Ascending aorta (tissue), 2 donors: ENCODE data around the gene RAB40B. TPM values are rescaled to one million over a fixed set of nuclear protein-coding genes. Genes with fewer than 3 reads are reported as not detected.

Experiments
- DNase-seq, 2 donors: peaks; one replicate each; pipeline ENCODE4 v3.0.0-alpha.2; 2019; ENCODE audit warnings: low spot score in 2 of 2
- H3K27ac ChIP-seq, 2 donors: fragments of 200-600 bp; sonication (generic); one replicate each; pipeline ENCODE4 v1.5.1; 2016 to 2017; ENCODE audit warnings: mild to moderate bottlenecking in 1 of 2
- H3K27me3 ChIP-seq: fragments of 200-600 bp; sonication (generic); one replicate; pipeline ENCODE4 v1.5.1; 2017
- H3K36me3 ChIP-seq, 2 donors: fragments of 200-600 bp; sonication (generic); one replicate each; pipeline ENCODE4 v1.5.1; 2016
- H3K4me1 ChIP-seq, 2 donors: fragments of 200-600 bp; sonication (generic); one replicate each; pipeline ENCODE4 v1.5.1; 2016 to 2017; ENCODE audit warnings: mild to moderate bottlenecking in 1 of 2
- H3K4me3 ChIP-seq, 2 donors: fragments of 200-600 bp; sonication (generic); one replicate each; pipeline ENCODE4 v1.5.1; 2016 to 2017; ENCODE audit warnings: mild to moderate bottlenecking in 1 of 2
- H3K9me3 ChIP-seq, 2 donors: fragments of 200-600 bp; sonication (generic); one replicate each; pipeline ENCODE4 v1.5.1; 2016
- intact Hi-C: fragments of 100-400 bp; cut with DNase I; formaldehyde crosslinking; loops from one replicate; pipeline ENCODE4 v1.15.1; 2023
- total RNA-seq: library from RNA; depleted of rRNA; stranded (reverse); fragments of >200 nt; gene quantifications from one replicate; pipeline ENCODE4 v1.1.0, GENCODE V29; 2016
- TF ChIP-seq, protein P1 (sequence below), 3 experiments: fragments of 200-600 bp in 2 of 3; fragments of 450-650 bp in 1 of 3; sonication (generic) in 2 of 3; IDR thresholded peaks; one replicate each; pipeline ENCODE4 v1.5.1; 2016 to 2019; ENCODE audit warnings: antibody characterized with exemption in 3 of 3, mild to moderate bottlenecking in 1 of 3, moderate library complexity in 1 of 3

RAB40B gene
- total RNA-seq, 1 donor from 2014 or later, result 9.4 TPM

DNA sequence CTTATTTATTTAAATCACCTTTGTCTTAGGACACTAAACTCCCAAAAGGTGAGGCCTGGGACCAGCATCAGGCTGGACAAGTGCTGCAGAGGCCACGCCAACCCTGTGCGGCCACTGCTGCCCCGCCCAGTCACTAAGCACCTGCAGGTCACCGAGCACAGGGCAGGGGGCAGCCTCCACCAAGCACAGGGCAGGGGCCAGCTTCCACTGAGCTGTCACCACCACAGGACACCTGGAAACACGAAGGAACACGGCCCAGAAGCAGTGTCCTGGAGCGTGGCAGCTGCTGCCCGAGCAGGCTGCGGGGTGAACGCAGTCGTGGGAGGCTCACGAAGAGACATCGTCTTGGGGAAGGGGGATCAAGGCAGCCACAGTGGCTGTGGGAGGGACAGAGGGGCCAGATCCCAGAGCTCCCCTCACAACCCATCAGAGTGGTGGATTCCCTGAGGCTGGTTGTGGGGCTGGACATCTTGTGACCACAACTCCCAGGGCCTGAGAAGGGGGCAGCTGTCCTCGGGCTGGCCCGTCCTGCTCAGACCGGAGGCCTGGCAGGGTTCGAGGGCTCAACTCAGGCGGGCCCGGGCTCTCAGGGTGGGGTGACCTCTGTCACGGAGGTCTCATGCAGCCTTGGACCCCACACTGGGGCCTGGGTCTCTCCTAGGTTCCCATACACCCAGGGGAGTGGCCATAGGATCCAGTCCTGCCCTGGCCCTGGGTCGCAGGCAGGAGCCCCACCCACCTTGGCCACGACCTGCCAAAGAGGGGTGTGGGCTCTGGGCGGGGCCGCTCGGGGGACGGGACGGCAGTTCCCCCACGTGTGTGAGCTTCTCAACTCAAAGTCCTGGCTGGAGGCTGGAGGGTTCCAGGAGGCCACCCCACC lies 18.7 kb downstream of the RAB40B start:
- Histone ChIP-seq H3K4me1 (no peaks in the 10 kb centered on the region), H3K9me3 (peaks cover 6 to 9% of the 10 kb centered on the region in 2 donors), H3K27ac (no peak overlapping the region), H3K36me3 (no peaks in the 10 kb centered on the region), H3K27me3 (no peaks in the 10 kb centered on the region), H3K4me3 (no peak overlapping the region)
- intact Hi-C loops, result no loop called here
- TF ChIP-seq, protein P1, sequence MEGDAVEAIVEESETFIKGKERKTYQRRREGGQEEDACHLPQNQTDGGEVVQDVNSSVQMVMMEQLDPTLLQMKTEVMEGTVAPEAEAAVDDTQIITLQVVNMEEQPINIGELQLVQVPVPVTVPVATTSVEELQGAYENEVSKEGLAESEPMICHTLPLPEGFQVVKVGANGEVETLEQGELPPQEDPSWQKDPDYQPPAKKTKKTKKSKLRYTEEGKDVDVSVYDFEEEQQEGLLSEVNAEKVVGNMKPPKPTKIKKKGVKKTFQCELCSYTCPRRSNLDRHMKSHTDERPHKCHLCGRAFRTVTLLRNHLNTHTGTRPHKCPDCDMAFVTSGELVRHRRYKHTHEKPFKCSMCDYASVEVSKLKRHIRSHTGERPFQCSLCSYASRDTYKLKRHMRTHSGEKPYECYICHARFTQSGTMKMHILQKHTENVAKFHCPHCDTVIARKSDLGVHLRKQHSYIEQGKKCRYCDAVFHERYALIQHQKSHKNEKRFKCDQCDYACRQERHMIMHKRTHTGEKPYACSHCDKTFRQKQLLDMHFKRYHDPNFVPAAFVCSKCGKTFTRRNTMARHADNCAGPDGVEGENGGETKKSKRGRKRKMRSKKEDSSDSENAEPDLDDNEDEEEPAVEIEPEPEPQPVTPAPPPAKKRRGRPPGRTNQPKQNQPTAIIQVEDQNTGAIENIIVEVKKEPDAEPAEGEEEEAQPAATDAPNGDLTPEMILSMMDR (IDR thresholded peaks at IDR 0.05), result no peak
- DNase-seq, result no peak

DNA sequence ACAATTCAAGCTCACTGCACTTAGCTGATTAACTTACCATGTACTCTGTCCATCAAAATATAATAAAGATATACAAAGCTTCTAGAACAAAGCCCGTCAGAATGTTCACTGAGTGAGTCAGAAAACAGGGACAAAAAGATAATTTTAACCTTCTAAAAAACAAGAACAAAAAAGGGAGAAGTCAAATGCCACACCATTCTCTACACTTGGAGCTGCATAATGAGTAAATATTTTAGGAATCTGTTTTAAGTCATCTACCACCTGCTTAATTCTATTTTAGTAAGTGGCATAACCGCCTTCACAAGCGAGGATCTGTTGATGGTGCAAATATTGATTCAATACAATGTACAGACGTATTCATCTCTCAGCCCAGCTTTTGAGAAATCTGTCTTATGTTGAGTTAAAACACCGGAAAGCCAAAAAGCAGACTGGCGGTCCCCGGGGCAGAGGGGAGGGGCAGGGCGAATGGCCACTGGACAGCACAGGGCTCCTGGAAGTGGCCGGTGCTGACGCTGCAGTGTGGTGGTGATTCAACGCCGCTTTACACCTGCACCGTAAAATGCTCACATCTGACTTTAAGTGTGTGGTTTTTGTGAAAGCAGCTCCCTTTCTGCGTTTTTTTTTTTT lies 20.1 kb downstream of the RAB40B start:
- no peak overlapping the region for H3K27ac ChIP-seq
- intact Hi-C loops, result no loop called here
- TF ChIP-seq, protein P1 (IDR thresholded peaks at IDR 0.05), result no peak
- DNase-seq, result no peak
- H3K4me3 ChIP-seq, result no peak overlapping the region
- peaks cover 6 to 9% of the 10 kb centered on the region in 2 donors for H3K9me3 ChIP-seq
- H3K36me3 ChIP-seq, result no peaks in the 10 kb centered on the region
- H3K4me1 ChIP-seq, result no peaks in the 10 kb centered on the region
- no peaks in the 10 kb centered on the region for H3K27me3 ChIP-seq

DNA sequence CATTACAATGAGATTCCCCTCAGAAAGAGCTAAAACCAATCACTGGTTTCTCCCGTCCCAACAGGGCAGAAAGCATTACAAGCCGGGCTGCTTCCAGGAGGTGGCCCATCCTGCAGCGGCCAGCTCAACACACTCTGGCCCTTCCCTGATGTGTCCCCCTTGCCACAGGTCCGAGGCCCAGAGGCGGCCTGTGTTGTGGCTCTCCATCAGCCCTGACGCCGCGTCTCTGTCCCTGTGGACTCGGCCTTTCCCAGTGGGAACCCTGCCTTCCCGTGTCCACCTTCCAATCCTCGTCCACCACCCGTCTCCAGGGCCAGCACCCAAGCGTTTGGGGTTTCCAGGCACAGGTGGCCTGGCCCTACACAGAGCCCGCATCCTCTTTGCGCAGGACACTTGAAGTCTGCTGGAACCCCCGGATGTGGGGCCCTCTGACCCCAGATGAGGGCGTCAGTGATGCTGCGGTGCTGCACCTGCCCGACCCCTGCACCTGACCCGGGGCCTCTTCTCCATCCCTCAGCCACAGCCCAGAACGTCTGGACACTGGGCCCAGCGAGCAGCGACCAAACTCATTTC lies 21.1 kb downstream of the RAB40B start:
- Histone ChIP-seq H3K9me3 (peaks cover 6 to 9% of the 10 kb centered on the region in 2 donors), H3K36me3 (no peaks in the 10 kb centered on the region), H3K4me1 (no peaks in the 10 kb centered on the region), H3K27ac (no peak overlapping the region), H3K27me3 (no peaks in the 10 kb centered on the region), H3K4me3 (no peak overlapping the region)
- intact Hi-C loops, result no loop called here
- no peak for DNase-seq
- TF ChIP-seq, protein P1 (IDR thresholded peaks at IDR 0.05), result no peak

DNA sequence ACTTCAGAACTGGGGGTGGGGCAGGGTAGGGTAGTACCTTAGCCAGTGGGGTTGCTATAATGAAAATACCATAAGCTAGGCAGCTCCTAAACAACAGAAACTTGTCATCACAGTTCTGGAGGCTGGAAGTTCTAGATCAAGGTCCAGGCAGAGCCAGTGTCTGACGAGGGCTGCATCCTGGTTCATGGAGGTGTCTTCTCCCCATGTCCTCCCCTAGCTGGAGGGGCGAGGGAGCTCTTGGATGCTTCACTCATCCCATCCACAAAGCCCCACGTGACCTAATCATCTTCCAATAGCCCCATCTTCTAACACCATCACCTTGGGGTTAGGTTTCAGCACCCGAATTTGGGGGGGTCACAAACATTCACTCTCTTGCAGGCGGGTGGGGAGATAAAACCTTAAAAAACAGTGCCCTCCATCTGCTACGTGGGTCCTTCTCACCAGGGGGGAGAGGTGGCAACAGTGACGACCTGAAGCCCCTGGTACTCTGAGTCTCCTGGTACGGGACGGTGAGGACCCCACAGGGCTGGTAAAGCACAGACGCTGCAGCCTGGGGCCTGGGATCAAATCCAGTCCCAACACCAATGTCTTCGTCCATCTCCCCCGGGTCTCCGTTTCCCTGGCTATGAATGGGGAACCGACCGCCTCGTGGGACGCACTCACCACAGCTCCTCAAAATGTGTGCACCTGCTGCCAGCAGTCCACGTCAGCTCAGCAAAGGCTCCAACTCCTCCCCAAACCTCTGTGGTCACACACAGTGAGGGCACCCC lies 22.8 kb downstream of the RAB40B start:
- H3K27me3 ChIP-seq, result no peaks in the 10 kb centered on the region
- no peak overlapping the region for H3K27ac ChIP-seq
- no peak for DNase-seq
- TF ChIP-seq, protein P1 (IDR thresholded peaks at IDR 0.05), result no peak
- no peak overlapping the region for H3K4me3 ChIP-seq
- no peaks in the 10 kb centered on the region for H3K9me3 ChIP-seq
- H3K4me1 ChIP-seq, result no peaks in the 10 kb centered on the region
- H3K36me3 ChIP-seq, result no peaks in the 10 kb centered on the region
- intact Hi-C loops, result no loop called here

DNA sequence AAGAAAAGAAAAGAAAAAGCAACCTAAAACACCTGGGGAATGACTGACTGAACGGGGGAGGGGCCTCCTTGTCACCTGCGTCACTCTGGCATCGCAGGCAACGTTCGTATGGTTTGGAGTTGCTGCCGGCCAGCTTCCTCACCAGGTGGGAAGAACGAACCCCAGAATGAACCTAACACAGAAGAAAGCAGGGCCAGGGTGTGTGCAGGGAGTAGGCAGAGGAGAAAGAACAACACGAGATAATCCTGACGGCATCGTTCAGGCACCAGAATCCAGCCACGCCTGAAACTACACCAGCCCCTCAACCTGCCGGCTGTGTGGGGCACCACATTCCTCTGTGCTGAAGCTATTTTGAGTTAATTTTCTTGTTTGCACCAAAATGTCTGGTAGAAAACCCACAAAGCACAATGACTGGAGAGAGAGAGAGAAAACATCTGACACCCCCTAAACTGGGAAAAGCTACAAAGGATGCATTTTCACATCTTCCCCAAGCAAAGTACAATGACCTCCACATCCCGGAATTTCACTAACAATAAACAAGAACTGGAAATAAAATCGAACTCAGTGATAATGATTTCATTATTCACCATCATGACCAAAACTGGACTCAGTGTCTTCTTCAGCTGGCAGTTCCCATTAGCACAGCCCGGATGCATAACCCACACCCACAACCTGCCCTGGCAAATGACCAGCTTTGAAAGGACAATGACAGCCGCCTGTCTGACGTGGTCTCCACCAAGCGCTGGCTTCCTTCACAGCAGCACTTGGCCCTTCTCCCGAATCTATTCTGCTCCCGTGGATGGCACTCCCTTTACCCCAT lies 23.6 kb downstream of the RAB40B start:
- Histone ChIP-seq H3K4me3 (no peak overlapping the region), H3K27ac (no peak overlapping the region), H3K9me3 (no peaks in the 10 kb centered on the region), H3K36me3 (no peaks in the 10 kb centered on the region), H3K4me1 (no peaks in the 10 kb centered on the region), H3K27me3 (no peaks in the 10 kb centered on the region)
- intact Hi-C loops, result no loop called here
- no peak for DNase-seq
- TF ChIP-seq, protein P1 (IDR thresholded peaks at IDR 0.05), result no peak
